DMS153 treated with DMSO at 0.1 percent for 48 hours (cell line): ENCODE measurements around the gene LOXL3.

Experiments used
- DNase-seq: peaks from one replicate; lab custom pipeline; 2025; ENCODE audit not compliant: unreplicated experiment; lab: John Stamatoyannopoulos, UW

LOXL3 gene

GRCh38 chr2:74553892-74554819 lies at the start of gene LOXL3, which contains the start of gene DOK1:
LOXL3 (minus strand) TSS chr2:74553942; CDS start chr2:74552634, 1,308 bp downstream.
DOK1 (plus strand) TSS chr2:74554720; CDS start chr2:74554755, 35 bp downstream.
- DNase-seq, result peak; percentile 43

GRCh38 chr2:74602586-74603281 lies 49.0 kb upstream of the LOXL3 start:
- no peak for DNase-seq

GRCh38 chr2:74599676-74600075 lies 45.9 kb upstream of the LOXL3 start:
- no peak for DNase-seq

- DNase-seq, result peak; percentile 5
These were observed 43.7 kb upstream of the LOXL3 start for GRCh38 chr2:74597410-74597809.

- DNase-seq, result no peak
These were observed 42.8 kb upstream of the LOXL3 start for GRCh38 chr2:74596584-74596983.

- no peak for DNase-seq
These were observed 40.4 kb upstream of the LOXL3 start for GRCh38 chr2:74593826-74594772.

- no peak for DNase-seq
These were observed 34.9 kb upstream of the LOXL3 start for GRCh38 chr2:74588664-74589063.

- peak; percentile 44 for DNase-seq
These were observed 34.0 kb upstream of the LOXL3 start for GRCh38 chr2:74587664-74588277.

- DNase-seq, result no peak
These were observed 31.9 kb upstream of the LOXL3 start for GRCh38 chr2:74585406-74586185.

GRCh38 chr2:74584088-74584645 lies 30.4 kb upstream of the LOXL3 start:
- DNase-seq, result no peak

GRCh38 chr2:74583504-74583903 lies 29.8 kb upstream of the LOXL3 start:
- no peak for DNase-seq

GRCh38 chr2:74582184-74582583 lies 28.4 kb upstream of the LOXL3 start:
- DNase-seq, result no peak

GRCh38 chr2:74581463-74581862 lies 27.7 kb upstream of the LOXL3 start:
- DNase-seq, result no peak

GRCh38 chr2:74578408-74578807 lies 24.7 kb upstream of the LOXL3 start:
- DNase-seq, result no peak

- no peak for DNase-seq
These were observed 23.7 kb upstream of the LOXL3 start for GRCh38 chr2:74577448-74577847.

GRCh38 chr2:74576863-74577229 lies 23.1 kb upstream of the LOXL3 start:
- DNase-seq, result no peak

GRCh38 chr2:74576211-74576862 lies 22.6 kb upstream of the LOXL3 start:
- DNase-seq, result no peak

GRCh38 chr2:74575320-74575719 lies 21.6 kb upstream of the LOXL3 start:
- DNase-seq, result no peak
